GM21447 (cell line): ENCODE measurements around the gene LARP1.
A peak's percentile ranks its signal among the peaks of the same experiment; 100 is the strongest.
"Not testable (repeated sequence)": the region's sequence is repeated elsewhere in the genome, so short reads cannot be mapped to it uniquely, and the experiment has no call there.

Source experiments
- ATAC-seq: cut with Tn5 transposase; IDR thresholded peaks from one replicate; pipeline ENCODE4 v1.9.1; 2021; ENCODE audit not compliant: unreplicated experiment

LARP1 gene

GRCh38 chr5:154734370-154735248 is 20.6 kb upstream of the LARP1 start:
- no peak for ATAC-seq

- not testable (repeated sequence) for ATAC-seq
Observed at GRCh38 chr5:154735362-154735761, 19.8 kb upstream of the LARP1 start.

- ATAC-seq: not testable (repeated sequence)
Observed at GRCh38 chr5:154736372-154736771, 18.8 kb upstream of the LARP1 start.

GRCh38 chr5:154737667-154738320 is 17.4 kb upstream of the LARP1 start:
- no peak for ATAC-seq

- no peak for ATAC-seq
Observed at GRCh38 chr5:154740483-154740882, 14.7 kb upstream of the LARP1 start.

- ATAC-seq: no peak
Observed at GRCh38 chr5:154740957-154741356, 14.2 kb upstream of the LARP1 start.

- no peak for ATAC-seq
Observed at GRCh38 chr5:154741415-154741814, 13.8 kb upstream of the LARP1 start.

- no peak for ATAC-seq
Observed at GRCh38 chr5:154743812-154744211, 11.4 kb upstream of the LARP1 start.

- no peak for ATAC-seq
Observed at GRCh38 chr5:154745349-154745748, 9.8 kb upstream of the LARP1 start.

- ATAC-seq: no peak
Observed at GRCh38 chr5:154749491-154749890, 5.7 kb upstream of the LARP1 start.

- ATAC-seq: not testable (repeated sequence)
Observed at GRCh38 chr5:154750641-154751040, 4.5 kb upstream of the LARP1 start.

- no peak for ATAC-seq
Observed at GRCh38 chr5:154751854-154752253, 3.3 kb upstream of the LARP1 start.

- ATAC-seq: no peak
Observed at GRCh38 chr5:154753792-154754191, 1.4 kb upstream of the LARP1 start.

- ATAC-seq: peak; percentile 89
Observed at GRCh38 chr5:154754460-154755360, 467 bp upstream of the LARP1 start.

- ATAC-seq: no peak
Observed at GRCh38 chr5:154756009-154756867, 1.1 kb downstream of the LARP1 start.

- ATAC-seq: no peak
Observed at GRCh38 chr5:154756868-154757813, 2.0 kb downstream of the LARP1 start.

- ATAC-seq: no peak
Observed at GRCh38 chr5:154757814-154758406, 2.7 kb downstream of the LARP1 start.

- no peak for ATAC-seq
Observed at GRCh38 chr5:154758493-154758892, 3.3 kb downstream of the LARP1 start.

- no peak for ATAC-seq
Observed at GRCh38 chr5:154758977-154759376, 3.8 kb downstream of the LARP1 start.
